Adipocyte (in vitro differentiated cells): ENCODE measurements around the gene HNF4A.
A peak's percentile ranks its signal among the peaks of the same experiment; 100 is the strongest.
"Not testable (repeated sequence)": the region's sequence is repeated elsewhere in the genome, so short reads cannot be mapped to it uniquely, and the experiment has no call there.

ENCODE experiments used
- DNase-seq: peaks from one replicate; pipeline ENCODE4 v3.0.0-alpha.2; 2015; ENCODE audit warnings: low read depth
- H3K27me3 ChIP-seq: replicated peaks from 2 replicates; pipeline ENCODE4 v1.7.0; 2013; ENCODE audit warnings: mild to moderate bottlenecking, low read length, moderate library complexity; ENCODE audit not compliant: control insufficient read depth, insufficient read depth
- H3K36me3 ChIP-seq: 2 replicates; pipeline ENCODE4 v1.7.0; 2013; ENCODE audit warnings: low read length, mild to moderate bottlenecking, moderate library complexity; ENCODE audit not compliant: control insufficient read depth, insufficient read depth, severe bottlenecking
- H3K4me1 ChIP-seq: 2 replicates; pipeline ENCODE4 v1.7.0; 2013; ENCODE audit warnings: mild to moderate bottlenecking, low read length, moderate library complexity; ENCODE audit not compliant: control insufficient read depth, insufficient read depth
- H3K4me3 ChIP-seq: 2 replicates; pipeline ENCODE4 v1.7.0; 2013; ENCODE audit warnings: mild to moderate bottlenecking, low read length, moderate library complexity
- H3K9ac ChIP-seq: 2 replicates; pipeline ENCODE4 v1.7.0; 2013; ENCODE audit warnings: mild to moderate bottlenecking, low read length, moderate library complexity
- H3K9me3 ChIP-seq: 2 replicates; pipeline ENCODE4 v1.7.0; 2013; ENCODE audit warnings: mild to moderate bottlenecking, low read length, moderate library complexity; ENCODE audit not compliant: control insufficient read depth

HNF4A gene

DNA sequence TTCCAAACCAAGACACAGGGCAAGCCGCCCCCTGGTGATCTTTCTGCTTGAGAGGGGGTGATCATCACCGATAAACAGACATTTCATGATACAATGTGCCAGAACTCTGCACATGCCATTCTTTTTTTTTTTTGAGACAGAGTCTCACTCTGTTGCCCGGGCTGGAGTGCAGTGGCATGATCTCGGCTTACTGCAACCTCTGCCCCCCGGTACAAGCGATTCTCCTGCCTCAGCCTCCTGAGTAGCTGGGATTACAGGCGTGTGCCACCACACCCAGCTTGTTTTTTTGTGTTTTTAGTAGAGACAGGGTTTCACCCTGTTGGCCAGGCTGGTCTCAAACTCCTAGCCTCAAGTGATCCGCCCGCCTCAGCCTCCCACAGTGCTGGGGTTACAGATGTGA is 116.8 kb downstream of the HNF4A start:
- not testable (repeated sequence) for H3K36me3 ChIP-seq, H3K27me3 ChIP-seq, DNase-seq, H3K9me3 ChIP-seq, H3K4me3 ChIP-seq
- Histone ChIP-seq H3K4me1 (peaks cover 51% of the 10 kb centered on the region), H3K9ac (peak overlapping the region; percentile 2)

DNA sequence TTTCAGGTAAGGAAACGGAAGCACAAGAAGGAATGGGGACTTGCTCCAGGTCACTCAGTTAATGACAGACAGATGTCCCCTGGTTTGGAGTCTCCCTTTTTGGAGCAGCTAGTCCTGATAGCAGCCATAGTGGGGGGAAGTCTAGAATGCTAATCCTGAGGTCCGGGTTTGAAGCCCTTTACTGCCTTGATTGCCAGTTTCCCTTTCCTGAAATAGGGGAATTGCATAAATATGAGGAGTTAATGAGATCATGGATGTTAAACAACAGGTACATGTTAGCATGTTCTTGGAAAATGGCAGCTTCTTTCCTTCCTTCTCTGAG is 119.8 kb downstream of the HNF4A start:
- Histone ChIP-seq H3K9me3 (no peaks in the 10 kb centered on the region), H3K27me3 (no peaks in the 10 kb centered on the region), H3K4me1 (peaks cover 28% of the 10 kb centered on the region), H3K36me3 (peaks cover 5% of the 10 kb centered on the region), H3K4me3 (peak overlapping the region; percentile 85), H3K9ac (peak overlapping the region; percentile 95)
- DNase-seq: no peak

DNA sequence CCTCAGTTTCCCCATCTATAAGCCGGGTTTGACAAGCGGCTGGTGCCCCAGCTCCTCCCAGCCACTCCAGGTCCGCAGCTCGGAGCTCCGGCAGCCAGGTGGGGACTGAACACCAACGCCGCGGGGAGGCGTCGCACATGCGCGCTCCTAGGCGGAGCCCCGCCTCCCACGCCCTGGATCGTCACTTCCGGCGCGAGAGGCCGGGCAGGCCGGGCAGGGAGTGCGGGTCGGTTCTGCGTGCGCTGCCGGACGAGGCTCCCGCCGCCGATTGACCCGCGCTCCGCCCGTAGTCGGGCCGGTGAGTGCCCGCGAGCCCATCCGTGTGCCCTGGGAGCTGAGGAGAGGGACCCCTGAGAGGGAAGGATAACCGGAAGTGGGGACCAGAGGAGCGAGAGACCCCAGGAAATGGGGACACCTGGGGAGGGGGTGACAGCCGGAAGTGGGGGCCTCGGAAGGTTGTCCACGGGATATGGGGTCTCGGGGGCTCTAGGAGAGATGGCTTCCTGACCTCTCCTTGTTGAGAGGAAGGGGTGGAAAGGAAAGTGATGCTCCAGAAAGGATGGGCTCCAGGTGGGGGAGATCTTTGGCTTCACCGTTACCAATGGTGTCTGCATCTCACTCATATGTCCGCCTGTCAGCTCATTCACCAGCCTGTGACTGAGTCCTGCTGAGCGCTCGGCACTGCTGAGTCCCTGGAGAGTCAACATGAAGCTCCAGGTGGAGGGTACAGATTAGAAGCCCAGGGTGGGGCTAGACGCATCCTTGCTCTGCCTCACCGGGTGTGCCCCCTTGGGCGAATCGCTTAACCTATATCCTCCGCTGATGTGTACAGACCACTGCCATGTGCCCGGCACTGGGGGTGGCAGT is 120.4 kb downstream of the HNF4A start, which contains the start of gene TTPAL:
TTPAL (plus strand) TSS at position 181 of the 867 bp plus-strand sequence. CDS start 4,126 bp downstream, outside the sequence.
- Histone ChIP-seq H3K9ac (peak within 1 kb of the TSS; percentile 95), H3K36me3 (peaks cover 11% of the 10 kb centered on the region), H3K27me3 (no peaks in the 10 kb centered on the region), H3K9me3 (no peaks in the 10 kb centered on the region), H3K4me3 (peak within 1 kb of the TSS; percentile 85), H3K4me1 (peaks cover 23% of the 10 kb centered on the region)
- DNase-seq: peak; percentile 97

DNA sequence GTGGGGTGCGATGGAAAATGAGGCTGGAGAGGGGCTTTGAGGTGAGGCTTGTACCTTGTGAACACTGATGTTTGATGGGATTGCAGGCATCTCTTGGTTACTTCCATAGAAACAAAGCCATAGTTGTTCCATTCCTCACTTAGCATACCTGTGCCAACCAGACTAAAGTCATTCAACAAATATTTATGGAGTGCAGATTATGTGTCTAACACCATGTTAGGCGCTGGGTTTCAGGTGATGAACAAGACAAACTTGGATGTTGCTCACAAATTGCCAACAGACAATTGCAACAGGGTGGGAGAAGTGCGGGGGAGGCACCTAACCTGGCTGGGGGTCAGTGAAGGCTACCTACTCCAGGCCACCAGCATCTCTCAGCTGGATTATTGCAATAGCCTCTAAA is 121.7 kb downstream of the HNF4A start:
- Histone ChIP-seq H3K4me3 (peak overlapping the region; percentile 85), H3K9ac (peak overlapping the region; percentile 95), H3K9me3 (no peaks in the 10 kb centered on the region), H3K36me3 (peaks cover 21% of the 10 kb centered on the region), H3K4me1 (peaks cover 24% of the 10 kb centered on the region), H3K27me3 (no peaks in the 10 kb centered on the region)
- no peak for DNase-seq

DNA sequence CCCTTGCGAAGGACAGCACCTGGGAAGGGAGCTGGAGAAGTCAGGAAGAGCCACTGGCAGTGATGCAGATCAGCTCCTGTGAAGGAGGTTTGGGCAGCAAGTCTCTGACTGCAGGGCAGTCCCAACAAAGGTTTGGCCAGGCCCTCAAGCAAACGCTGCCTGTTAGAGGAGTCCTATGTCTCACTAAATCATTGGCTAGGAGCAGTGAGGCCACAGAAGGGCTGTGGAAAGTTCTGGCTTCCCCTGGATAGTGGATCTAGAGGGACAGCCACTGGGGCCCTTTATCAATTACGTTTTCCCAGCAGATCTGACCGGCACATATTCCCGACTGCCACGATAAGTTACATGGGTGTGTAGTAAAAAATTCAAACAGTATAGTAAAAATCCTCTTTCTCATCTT is 122.7 kb downstream of the HNF4A start:
- peaks cover 23% of the 10 kb centered on the region for H3K36me3 ChIP-seq
- no peak for DNase-seq
- H3K4me3 ChIP-seq: no peak overlapping the region
- no peaks in the 10 kb centered on the region for H3K9me3 ChIP-seq
- peaks cover 24% of the 10 kb centered on the region for H3K4me1 ChIP-seq
- peak overlapping the region; percentile 7 for H3K9ac ChIP-seq
- no peaks in the 10 kb centered on the region for H3K27me3 ChIP-seq

DNA sequence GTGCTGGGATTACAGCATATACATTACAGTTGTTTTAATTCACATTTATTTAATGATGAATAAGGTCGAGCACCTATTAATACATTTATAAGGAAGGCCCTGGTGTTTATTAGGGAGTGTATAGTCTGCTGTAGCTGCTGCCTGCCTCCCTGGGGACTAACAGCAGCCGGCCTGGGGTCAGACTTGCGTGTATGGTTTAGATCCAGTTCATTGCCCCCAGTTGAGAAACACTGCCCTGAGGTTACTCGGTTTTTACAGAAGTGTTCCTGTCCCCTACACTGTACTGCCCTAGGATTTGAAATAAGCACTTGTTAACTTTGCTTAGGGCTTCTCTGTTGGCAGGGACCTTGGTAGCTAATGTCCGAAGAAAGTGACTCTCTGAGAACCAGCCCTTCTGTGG is 124.1 kb downstream of the HNF4A start:
- H3K4me1 ChIP-seq: peaks cover 24% of the 10 kb centered on the region
- no peak overlapping the region for H3K4me3 ChIP-seq
- no peaks in the 10 kb centered on the region for H3K27me3 ChIP-seq
- no peak overlapping the region for H3K9ac ChIP-seq
- no peaks in the 10 kb centered on the region for H3K9me3 ChIP-seq
- no peak for DNase-seq
- peaks cover 38% of the 10 kb centered on the region for H3K36me3 ChIP-seq

DNA sequence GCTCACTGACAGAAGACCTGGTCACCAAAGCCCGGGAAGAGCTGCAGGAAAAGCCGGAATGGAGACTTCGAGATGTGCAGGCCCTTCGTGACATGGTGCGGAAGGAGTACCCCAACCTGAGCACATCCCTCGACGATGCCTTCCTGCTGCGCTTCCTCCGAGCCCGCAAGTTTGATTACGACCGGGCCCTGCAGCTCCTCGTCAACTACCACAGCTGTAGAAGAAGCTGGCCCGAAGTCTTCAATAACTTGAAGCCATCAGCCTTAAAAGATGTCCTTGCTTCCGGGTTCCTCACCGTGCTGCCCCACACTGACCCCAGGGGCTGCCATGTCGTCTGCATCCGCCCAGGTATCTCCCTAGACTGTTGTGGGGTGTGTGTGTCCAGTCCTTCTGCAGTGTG is 124.6 kb downstream of the HNF4A start:
- DNase-seq: no peak
- peaks cover 27% of the 10 kb centered on the region for H3K4me1 ChIP-seq
- H3K9me3 ChIP-seq: no peaks in the 10 kb centered on the region
- H3K9ac ChIP-seq: no peak overlapping the region
- peaks cover 42% of the 10 kb centered on the region for H3K36me3 ChIP-seq
- H3K4me3 ChIP-seq: no peak overlapping the region
- H3K27me3 ChIP-seq: no peaks in the 10 kb centered on the region

DNA sequence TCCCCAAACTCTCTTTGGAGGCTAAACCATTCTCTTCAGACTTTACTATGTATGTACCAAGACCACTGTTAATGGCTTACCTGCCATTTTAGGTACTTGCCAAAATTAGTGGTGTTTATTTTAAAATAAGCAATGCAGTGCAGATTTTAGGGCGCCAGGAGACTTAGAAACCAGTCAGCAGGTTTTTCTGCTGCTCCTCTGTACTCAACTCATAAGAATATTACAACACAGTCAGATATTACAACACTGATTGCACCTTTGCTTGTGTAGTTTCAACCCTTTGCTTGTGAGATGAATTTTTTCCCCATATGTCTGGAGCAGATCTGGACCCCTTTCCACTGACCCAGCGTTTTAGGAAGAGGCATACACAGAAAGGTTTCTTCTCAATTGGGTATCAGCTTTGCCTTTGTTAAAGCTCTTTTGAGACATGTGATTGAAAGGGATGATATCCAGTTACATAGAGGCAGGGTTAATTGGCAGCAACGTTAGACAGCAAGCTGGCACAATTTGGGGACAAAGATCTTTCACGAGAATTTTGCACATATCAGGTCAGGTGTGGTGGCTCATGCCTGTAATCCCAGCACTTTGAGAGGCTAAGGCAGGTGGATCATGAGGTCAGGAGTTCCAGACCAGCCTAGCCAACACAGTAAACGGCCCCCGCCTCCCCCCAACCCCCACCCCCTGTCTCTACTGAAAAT is 126.4 kb downstream of the HNF4A start:
- H3K9me3 ChIP-seq: no peaks in the 10 kb centered on the region
- no peak overlapping the region for H3K9ac ChIP-seq
- H3K27me3 ChIP-seq: no peaks in the 10 kb centered on the region
- peaks cover 54% of the 10 kb centered on the region for H3K36me3 ChIP-seq
- no peak overlapping the region for H3K4me3 ChIP-seq
- peaks cover 30% of the 10 kb centered on the region for H3K4me1 ChIP-seq
- no peak for DNase-seq

DNA sequence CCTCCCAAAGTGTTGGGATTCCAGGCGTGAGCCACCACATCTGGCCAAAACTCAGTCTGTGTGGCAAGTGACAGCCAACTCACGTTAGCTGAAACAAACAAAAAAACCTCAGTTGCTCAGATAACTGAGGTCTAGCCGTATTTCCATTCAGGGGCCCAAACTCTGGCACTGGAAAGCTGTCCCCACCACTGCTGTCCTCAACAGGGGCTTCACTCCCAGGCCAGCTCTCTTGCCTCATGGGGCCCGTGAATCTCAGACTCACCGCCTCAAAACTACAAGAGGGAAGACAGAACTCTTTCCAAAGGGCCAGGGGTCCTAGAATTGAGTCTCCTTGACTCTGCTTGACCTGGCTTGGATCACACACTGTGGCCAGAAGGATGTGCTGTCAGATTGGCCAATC is 127.6 kb downstream of the HNF4A start:
- H3K9ac ChIP-seq: no peak overlapping the region
- H3K36me3 ChIP-seq: peaks cover 64% of the 10 kb centered on the region
- no peaks in the 10 kb centered on the region for H3K27me3 ChIP-seq
- peaks cover 25% of the 10 kb centered on the region for H3K4me1 ChIP-seq
- no peaks in the 10 kb centered on the region for H3K9me3 ChIP-seq
- no peak overlapping the region for H3K4me3 ChIP-seq
- no peak for DNase-seq
